SK-MEL-5 (cell line): ENCODE data around the gene KLK13. TPM values are rescaled to one million over a fixed set of nuclear protein-coding genes. Genes with fewer than 3 reads are reported as not detected.

Source experiments
- DNase-seq: peaks from one replicate; pipeline ENCODE4 v3.0.0-alpha.2; 2016; ENCODE audit warnings: low read depth, low spot score
- in situ Hi-C: cut with HindIII; loops from 2 replicates; pipeline ENCODE4 v1.10.0; 2016; ENCODE audit warnings: low sequenced_read_pairs, high pct_unique_total_duplicates, low pct_unique_long_range_greater_than_20kb
- total RNA-seq: library from RNA; depleted of rRNA; stranded (reverse); fragments of >200 nt; shearing (Covaris generic); gene quantifications from 2 replicates; pipeline ENCODE4 v1.2.3, GENCODE V29; 2014

The KLK13 gene
- total RNA-seq, 1 experiment from 2014 or later: not detected

DNA sequence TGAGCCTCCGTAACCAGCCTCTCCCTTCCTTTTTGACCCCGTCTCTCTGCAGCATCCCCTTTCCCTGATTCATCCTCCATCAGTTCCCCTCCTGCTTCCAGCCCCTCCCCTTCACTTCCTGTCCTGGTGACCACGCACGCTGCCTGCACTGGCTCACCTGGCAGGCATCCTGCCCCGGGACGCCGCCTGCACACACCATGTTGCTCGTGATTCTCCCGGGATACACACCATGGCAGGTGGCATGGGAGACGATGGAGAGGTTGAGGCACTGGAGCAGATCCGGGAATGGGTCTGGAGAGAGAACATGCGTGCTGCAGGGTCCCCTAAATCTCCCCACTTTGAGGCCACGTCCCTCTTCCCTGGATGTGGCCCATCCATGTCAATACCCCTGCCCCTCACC, 34.3 kb downstream of the KLK13 start:
- no peak for DNase-seq
- in situ Hi-C loops: no loop called here

DNA sequence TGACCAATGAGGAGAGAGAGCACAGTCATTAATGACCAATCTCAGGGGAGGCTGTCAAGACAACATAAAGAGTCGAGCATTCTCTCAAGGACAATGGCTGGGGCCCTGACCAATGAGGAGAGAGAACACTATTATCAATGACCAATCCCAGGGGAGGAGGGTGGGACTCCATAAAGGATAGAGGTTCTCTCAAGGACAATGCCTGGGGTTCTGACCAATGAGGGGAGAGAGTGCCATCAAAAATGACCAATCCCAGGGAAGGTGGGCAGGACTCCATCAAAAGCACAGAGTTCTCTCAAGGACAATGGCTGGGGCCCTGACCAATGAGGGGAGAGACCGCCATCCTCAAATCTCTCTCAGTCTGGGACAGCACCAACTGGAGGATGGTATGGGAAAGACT, 35.2 kb downstream of the KLK13 start:
- peak; percentile 39 for DNase-seq
- in situ Hi-C loops: no loop called here

- no peak for DNase-seq
- in situ Hi-C loops: no loop called here
These were observed 37.0 kb downstream of the KLK13 start for GRCh38 chr19:51027873-51028272.

DNA sequence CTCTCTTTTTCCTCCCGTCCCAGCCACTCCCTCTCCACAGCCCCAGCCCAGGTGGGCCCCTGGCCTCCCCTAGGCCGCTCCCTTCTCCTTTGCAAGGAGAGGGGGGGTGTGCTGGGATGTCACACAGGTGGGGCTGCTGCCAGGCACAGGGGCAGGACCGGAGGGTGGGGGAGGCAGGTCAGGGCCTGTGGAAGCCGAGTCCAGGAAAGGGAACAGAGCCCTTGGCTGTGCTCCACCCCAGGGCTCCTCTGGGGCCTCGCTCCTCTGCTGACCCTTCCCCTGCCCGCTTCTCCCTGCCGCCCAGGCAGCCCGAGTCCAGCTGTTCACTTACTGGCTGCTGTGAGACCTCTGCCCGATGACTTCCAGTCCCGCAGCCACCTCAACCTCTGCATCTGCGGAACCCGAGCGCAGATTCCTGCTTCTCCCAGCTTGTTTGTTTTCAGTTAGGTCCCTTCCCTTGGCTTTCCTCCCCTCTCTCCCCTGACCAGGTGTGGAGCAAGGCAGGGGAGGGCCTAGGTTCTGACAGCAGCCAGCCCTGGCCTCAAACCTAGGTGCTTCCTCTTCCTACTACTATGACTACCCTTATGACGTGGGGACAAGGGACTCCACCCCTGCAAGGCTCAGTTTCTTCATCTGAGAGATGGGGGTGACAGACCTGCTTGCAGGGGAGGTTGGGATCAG, 37.6 kb downstream of the KLK13 start:
- in situ Hi-C loops: no loop called here
- DNase-seq: no peak

GRCh38 chr19:51026554-51026831, 38.4 kb downstream of the KLK13 start, which contains the start of gene KLK11:
Gene KLK11 (minus strand): TSS chr19:51026616. CDS start chr19:51025631, 985 bp downstream.
- in situ Hi-C loops: no loop called here
- DNase-seq: no peak

DNA sequence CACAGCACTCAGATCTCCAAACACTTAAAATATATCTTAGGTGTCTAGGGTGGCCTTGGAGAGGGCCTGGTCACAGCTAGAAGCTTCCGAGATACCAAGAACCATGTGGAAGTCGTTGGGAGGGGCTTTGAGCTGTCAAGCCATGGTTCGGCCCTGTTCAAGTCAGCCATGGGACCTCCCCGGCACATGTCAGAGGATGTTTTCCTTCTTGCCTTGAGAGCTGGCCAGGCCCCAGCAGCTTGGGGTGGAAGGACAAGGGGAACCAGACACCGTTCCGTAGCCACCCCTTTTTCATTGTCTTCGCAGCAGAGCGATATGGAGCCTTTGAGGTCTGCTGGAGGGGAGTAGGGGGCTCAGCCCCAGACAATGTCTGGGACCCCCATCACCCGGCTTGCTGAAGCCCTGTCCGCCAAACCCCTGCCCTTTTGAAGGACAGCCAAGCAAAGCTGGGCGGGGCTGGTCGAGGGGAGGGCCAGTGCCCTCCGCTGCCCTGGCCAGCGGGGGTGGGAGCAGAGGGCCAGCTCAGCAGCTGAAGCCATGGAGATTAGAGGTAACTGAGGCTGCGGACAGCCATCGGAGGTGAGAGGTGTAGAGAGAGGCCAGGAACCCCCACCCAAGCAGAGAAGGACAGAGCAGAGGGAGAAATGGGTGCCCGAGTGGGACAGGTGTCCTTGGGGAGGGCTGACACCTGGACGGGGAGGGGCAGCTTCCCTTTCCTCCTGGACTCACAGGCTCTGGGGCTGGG, 38.9 kb downstream of the KLK13 start:
- in situ Hi-C loops: no loop called here
- no peak for DNase-seq

GRCh38 chr19:51025401-51025800, 39.5 kb downstream of the KLK13 start:
- in situ Hi-C loops: no loop called here
- no peak for DNase-seq

GRCh38 chr19:51024924-51025323, 40.0 kb downstream of the KLK13 start:
- no peak for DNase-seq
- in situ Hi-C loops: no loop called here

GRCh38 chr19:51023946-51024345, 40.9 kb downstream of the KLK13 start:
- in situ Hi-C loops: no loop called here
- DNase-seq: no peak

DNA sequence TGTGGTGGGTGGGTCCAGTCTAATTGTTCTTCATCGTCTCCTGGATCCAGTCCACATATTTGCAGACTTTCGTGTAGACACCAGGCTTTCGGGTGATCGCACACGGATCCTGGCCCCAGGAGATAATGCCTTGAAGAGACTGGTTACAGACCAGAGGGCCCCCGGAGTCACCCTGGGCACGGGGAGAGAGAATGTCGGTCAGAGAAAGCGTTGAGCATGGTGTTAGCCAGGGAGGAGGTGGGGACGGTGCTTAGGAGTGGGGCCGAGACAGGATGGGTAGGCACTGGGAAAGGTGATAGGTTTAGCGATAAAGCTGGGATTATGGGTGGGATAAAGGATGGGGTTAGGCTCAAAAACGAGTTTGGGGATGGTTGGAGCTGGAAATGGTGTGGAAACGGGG, 42.4 kb downstream of the KLK13 start:
- no peak for DNase-seq
- in situ Hi-C loops: no loop called here

DNA sequence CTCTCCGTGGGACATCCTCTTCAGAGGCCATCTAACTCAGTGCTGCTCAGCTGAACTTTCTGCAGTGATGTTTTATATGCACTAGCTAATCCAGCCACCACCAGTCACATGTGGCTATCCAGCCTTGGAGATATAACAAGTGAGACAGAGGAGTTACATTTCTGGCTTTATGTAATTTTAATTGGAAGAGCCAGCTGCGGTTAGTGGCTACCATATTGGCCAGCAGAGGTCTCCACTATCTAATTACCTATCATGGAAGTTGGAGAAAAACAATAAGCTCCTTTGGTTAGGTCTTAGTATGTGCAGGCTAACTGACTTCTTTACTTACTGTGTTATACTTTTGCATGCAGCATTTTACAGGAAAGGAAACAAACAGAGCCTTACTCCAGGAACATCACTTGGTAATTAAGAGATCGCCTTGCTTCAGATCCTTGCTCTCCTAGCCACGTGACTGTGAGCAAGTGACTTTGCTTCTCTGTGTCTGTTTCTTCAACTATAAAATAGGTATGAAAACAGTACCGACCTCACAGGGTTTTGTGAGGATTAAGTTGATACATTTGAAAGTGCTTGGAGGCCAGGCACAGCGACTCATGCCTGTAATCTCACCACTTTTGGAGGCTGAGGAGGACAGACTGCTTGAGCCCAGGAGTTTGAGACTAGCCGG, 43.8 kb downstream of the KLK13 start:
- peak; percentile 76 for DNase-seq
- in situ Hi-C loops: no loop called here

DNA sequence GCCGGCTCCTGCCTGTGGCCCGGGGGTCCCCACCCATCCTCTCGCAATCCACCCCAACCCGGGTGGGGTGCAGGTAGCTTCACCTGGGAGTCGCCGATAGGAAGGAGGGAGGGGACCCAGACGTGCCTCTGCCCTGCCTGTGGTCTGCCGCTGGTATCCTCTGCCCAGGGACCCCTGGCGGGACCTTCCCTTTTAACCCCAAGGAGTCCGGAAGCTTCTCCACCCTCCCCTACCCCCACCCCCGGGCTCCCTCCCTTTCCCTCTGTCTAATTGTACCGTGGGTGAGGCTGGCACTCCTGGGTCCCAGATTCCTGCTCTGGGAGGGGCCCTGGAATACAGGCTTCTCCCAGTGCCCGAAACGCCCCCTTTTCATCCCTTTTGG, 45.4 kb downstream of the KLK13 start, which contains the start of gene KLK10:
Gene KLK10, minus strand, starts transcription at position 166 of the 382 bp plus-strand sequence. CDS start 579 bp downstream, outside the sequence.
- no peak for DNase-seq
- in situ Hi-C loops: no loop called here

DNA sequence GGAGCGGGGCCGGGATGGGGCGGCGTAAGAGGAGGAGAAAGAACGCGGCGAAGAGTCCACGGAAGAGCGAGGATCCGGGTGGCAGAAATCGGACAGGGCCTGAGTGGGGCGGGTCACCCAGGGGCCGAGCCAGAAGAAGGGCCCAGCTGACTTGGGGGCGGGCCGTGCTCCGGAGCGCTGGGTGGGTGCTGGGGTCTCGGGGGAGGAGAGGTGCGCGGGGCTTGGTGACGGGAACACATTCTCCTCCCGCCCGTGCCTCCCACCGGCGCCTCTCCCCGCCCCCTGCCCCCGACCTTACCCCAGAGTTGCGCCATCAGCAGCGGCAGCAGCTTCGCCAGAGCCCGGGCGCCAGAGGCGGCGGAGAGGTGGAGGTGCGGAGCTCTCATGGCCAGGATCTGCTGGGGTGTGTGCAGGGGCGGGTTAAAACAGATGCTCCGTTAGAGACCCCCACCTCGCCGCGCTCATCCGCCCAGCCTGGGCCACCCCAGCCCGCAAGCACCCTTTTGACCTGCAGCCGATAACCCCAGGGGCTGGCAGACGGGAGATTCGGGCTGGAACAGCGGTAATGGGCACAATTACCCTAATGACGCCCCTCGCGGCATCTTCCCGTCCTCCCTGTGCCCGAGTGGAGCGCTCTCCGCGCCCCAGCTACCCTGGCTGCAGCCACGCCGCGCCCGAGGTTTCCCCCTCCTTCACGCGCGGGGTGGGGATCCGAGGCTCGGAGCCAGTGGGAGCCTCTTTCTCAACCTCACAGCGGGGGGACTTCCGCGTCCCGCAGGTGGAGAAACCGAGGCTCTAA, 45.9 kb downstream of the KLK13 start:
- in situ Hi-C loops: no loop called here

GRCh38 chr19:51016798-51017683, 47.9 kb downstream of the KLK13 start:
- DNase-seq: peak; percentile 65
- in situ Hi-C loops: no loop called here

More for the DNA sequence above, 45.9 kb downstream of the KLK13 start:
- DNase-seq: no peak

DNA sequence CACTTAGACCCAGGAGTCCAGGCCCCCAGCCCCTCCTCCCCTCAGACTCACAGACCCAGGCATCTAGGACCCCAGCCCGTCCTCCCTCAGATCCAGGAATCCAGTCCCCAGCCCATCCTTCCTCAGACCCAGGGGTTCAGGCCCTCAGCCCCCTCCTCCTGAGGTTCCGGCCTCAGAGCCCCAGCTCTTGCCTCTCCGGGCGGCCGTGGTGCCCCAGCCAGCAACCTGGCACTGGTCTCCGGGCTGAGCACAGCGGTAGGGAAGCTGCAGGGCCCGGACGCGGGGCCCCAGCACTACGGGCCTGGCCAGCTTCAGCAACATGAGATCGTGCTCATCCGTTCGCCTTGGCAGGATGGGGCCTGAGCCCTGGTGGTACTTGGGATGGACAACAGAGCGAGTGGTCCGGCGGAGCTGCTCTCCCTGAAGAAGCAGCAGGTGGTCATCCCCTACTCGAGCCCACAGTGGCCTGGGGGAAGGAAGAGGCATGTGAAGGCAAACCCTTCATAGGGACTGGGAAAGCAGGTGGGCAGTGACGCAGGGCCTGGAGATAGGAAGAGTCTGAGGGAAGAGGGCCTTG, 49.1 kb downstream of the KLK13 start:
- no peak for DNase-seq
- in situ Hi-C loops: no loop called here

DNA sequence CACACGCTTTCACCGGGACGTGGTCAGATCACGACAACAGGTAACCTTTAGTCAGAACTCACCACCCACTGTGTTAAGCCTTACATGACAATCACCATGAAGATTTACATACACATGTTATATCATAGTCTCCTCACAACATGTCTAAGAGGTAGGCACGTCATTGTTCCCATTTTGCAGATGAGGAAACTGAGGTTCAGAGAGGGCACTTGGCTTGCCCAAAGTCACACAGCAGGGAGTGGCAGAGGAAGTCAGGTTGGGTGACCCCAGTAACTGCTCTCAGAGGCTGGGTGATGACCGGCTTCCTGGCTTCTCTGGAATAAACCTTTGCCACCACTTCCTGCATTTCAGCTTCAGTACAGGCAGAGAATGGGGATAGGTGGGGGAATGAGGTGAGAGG, 50.6 kb downstream of the KLK13 start:
- in situ Hi-C loops: no loop called here
- no peak for DNase-seq

DNA sequence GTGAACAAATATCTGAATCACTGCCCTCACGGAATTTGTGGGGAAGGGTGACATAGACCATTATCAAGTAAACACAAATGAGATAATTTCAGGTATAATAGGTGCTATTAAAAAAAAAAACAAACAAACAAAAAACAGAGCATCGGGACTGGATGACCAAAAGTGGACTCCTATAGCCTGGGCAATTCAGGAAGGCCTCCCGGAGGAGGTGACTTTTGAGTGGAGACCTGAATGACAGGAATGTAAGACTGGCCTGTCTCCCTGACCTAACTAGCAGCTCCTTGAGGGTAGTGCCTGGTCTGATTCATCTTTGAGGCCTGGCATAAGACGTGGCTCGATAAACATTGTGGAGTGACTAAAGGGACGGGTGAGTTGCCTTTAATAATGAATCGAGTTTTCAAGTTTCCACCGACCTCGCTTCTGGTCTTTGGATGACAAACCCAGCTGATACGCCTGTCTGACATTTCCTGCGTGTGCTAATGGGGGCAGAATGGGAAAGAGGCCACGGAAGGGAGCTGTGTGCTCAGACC, 52.2 kb downstream of the KLK13 start:
- DNase-seq: no peak
- in situ Hi-C loops: no loop called here
